HG03025 (cell line): ENCODE results near the gene PSMB2.

ENCODE experiments used
- ATAC-seq: cut with Tn5 transposase; IDR thresholded peaks from one replicate; pipeline ENCODE4 v1.9.1; 2021; ENCODE audit warnings: mild to moderate bottlenecking, moderate library complexity; ENCODE audit not compliant: unreplicated experiment, low FRiP score

Gene PSMB2

DNA sequence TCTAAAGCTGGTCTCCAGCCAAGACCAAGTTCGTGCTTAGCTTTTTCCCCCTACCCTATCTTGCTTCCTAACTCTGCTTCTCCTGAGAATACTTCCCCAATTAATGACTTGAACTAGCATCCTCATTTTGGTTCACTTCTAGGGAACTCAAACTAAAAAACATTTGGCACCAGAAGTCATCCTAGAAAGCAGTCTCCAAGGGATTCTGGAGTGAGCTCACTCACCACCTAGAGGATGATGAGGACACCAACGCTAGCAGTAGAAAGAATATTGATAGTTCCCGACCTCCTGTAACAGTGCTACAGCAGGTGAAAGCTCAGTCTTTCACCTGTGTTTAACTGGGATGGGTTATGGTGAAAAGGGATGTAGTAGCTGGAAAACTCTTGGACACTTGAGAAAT, 4.7 kb upstream of the PSMB2 start:
- no peak for ATAC-seq

DNA sequence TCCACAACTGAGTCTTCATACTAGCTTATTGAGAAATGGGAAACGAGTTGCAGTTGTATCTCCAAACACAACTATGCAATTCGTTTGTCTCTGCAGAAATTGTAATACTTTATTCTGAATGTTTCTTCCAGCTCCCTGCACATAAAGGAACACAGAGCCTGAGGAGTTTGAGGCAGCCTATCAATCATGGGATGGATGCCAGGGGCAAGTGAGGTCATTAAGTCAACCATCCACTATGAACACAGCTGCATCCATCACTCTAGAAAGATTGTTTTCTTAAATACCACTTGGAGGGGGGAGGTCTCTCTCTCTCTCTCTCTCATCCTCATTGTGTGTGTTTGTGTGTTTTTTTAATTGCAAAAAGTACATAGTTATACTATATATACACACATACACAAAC, 2.9 kb upstream of the PSMB2 start:
- no peak for ATAC-seq

DNA sequence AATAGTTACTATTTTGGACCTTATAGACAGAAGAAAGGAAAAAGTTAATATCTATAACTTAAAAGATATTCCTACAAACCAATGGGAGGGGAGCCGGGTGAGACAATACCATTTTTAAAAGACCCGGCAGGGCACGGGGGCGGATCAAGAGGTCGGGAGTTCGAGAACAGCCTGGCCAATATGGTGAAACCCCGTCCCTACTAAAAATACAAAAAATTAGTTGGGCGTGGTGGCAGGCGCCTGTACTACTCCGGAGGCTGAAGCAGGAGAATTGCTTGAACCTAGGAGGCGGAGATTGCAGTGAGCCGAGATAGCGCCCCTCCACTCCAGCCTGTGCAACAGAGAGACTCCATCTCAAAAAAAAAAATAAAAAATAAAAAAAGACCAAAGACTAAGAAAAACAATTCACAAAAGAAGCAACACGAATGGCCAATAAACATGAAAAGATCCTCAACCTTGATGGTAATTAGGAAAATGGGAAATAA, 1.2 kb upstream of the PSMB2 start:
- ATAC-seq: no peak

DNA sequence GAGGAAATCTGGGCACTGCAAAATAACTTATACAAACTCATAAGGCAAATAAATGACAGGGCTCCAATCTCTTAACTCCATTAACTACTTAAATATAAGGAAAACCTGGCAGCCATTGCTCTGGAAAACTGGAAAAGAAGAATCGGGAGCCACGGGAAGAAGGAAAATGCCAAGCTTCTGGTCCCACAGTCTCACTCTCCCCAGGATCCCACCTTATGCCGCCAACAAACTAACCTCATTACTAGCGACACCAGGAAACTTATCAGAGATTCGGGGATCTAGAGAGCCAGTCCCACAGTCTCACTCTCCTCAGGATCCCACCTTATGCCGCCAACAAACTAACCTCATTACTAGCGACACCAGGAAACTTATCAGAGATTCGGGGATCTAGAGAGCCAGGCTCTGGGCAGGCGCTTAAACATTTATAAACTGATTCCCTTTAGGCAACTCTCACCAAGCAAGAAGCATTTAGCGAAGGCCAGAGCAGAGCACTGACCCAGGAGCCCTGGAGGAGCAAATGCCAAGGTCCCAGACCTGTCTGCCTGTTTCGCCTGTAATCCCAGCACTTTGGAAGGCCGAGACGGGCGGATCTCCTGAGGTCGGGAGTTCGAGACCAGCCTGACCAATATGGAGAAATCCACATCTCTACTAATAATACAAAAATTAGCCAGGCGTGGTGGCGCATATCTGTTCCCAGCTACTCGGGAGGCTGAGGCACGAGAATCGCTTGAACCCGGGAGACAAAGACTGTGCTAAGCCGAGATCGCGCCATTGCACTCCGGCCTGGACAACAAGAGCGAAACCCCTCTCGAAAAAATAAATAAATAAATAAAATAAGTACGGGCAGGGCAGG, 720 bp downstream of the PSMB2 start:
- ATAC-seq: no peak

DNA sequence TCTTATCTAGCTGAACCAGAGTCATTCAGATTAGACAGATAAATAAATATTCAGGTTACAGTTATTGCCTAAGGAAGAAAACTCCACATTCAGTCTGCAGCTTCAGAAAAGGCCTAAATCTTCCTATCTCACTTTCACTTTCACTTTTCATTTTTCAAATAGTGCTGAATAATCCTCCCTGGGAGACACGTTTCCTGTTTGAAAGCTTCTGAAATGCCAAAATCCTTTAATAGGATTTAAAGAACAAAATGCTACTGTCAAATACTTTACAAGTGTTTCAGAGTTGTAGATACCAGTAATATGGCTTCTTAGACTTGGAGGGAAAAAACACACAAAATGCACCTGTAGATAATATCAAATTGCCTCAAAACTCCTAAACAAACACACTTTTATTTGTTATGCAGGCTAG, 3.9 kb downstream of the PSMB2 start:
- ATAC-seq: no peak

- no peak for ATAC-seq
Observed at GRCh38 chr1:35633547-35633946, 7.8 kb downstream of the PSMB2 start.

GRCh38 chr1:35631396-35631795, 9.9 kb downstream of the PSMB2 start:
- no peak for ATAC-seq

- no peak for ATAC-seq
Observed at GRCh38 chr1:35629051-35629450, 12.3 kb downstream of the PSMB2 start.

DNA sequence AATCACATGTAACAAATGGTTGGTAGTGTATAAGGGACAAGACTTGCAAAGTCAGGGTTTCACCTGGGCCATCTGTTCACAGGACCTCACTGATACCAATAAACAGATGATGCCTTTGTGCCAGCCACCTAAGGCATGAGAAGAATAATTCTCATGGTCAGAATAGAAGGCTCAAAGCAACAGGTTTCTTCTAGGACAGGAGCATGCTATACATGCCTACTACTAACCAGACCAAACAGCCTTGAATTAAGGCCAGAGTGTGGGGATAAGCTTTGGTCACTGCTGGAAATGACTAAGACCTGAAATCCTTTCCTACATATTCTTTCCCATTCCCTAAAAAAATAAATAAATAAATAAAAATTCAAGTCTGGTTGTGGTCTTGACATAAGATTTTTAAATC, 17.5 kb downstream of the PSMB2 start:
- ATAC-seq: no peak

GRCh38 chr1:35622510-35623178, 18.7 kb downstream of the PSMB2 start:
- no peak for ATAC-seq

DNA sequence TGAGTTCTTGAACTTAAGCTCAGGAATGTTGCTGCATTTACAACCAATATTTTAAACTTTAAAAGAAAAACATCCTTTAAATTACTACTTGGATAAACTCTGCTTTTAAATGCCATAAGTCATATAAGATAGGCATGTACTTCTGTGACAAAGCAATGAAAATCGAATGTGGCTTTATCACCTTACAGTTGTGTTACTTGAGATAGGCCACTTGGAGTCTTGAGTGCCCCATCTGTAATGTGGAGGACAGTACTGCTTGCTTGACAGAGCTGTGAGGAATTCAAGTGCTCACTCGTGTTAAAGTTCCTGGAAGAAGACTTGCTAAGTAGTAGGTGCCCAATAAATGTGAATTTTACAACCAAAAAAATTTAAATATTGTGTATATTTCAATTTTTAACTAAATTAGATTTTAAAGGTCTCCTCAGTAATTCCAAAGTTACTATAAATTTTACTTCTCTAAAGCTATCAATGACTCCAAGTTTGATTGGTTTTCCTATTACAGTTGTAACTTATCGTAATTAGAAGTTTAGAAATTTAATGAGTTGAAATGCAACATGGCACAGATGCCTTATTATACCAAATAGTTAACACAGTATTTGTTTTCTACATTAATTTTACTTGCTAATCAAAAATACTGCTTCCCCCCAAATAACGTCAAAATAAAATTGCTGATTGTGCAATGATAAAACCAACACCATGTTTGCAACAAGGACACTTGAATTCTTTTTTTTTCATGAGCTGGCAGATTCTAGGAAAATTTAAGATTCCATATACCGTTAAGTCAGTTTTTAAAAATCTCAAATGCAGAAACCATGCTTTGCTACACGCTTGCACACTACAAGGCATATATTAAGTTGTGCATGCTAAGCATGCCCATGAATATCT, 21.8 kb downstream of the PSMB2 start:
- no peak for ATAC-seq

- ATAC-seq: no peak
Observed at GRCh38 chr1:35615440-35615839, 25.9 kb downstream of the PSMB2 start.

GRCh38 chr1:35611655-35612054, 29.7 kb downstream of the PSMB2 start:
- no peak for ATAC-seq

GRCh38 chr1:35605867-35606182, 35.5 kb downstream of the PSMB2 start:
- no peak for ATAC-seq

DNA sequence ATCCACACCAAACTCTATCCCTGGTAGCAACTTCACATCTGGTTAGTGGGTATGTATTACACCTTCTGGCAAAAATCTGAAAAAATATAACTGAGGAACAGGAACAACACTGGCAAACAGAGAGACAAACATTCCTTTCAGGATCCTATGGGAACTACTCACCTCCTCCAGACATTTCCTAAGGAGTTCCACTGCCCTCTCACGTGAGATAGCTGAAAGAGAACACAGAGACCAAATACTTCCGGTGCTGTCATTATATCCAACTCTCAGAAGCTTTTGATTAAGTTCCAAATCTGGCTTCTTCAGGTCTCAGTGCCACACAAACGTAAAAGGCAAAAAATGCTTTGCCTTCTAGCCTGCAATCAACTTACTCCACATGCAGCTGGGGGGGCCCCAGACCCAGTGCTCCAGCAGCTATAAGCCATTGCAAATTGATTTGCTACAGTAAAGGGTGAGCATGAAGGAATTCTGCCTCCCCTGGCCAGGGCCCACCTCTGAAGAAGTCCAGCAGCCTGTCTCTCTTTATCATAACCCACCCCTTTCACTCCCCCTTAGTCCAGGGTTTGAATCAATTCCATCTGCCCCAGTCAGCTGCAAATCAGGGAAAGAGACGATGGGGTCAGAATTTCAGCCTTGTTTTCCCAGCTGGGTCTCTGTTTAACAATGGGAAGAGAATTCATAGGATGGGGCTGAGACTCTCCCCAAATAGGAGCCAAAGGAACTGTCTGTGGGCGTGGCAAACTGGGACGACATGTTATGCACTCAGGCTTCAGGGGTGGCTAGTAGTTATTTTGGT, 36.1 kb downstream of the PSMB2 start:
- ATAC-seq: no peak

- ATAC-seq: no peak
Observed at GRCh38 chr1:35603941-35604340, 37.4 kb downstream of the PSMB2 start.

DNA sequence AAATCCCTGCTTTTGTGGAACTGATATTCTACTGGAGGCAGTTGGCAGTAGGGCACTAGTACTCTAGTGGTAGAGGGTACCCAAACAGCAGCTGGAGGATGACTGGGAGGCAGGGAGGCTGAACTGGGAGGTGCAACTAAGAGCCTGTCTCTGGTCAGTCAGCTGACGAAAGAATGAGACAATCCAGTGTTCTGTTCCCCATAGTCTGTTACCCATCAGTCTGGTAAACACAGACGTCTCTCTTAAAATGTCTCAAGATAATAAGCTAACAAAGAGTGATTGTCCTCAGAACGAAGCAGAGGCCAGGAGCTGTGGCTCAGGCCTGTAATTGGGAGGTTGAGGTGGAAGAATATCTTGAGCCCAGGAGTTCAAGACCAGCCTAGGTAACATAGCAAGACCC, 37.9 kb downstream of the PSMB2 start:
- ATAC-seq: no peak

- ATAC-seq: no peak
Observed at GRCh38 chr1:35600593-35600992, 40.7 kb downstream of the PSMB2 start.

DNA sequence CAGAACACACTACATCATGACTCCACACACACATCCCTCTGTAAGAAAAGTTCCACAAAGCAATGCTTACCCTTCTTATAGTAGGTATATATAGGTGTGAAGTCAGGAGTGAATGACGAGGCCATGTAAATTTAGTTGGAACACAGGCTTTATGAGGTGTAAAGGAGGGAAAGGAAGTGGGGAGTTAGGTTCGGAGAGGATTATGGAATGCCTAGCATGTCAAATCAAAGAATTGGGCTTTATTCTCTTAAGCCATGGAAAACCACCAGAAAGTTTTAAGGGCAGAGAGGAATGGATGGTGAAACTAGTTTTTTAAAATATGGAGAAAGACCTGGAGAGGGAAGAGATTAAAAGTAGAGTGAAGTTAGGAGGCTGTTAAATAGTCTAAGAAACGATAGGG, 41.9 kb downstream of the PSMB2 start:
- ATAC-seq: no peak

DNA sequence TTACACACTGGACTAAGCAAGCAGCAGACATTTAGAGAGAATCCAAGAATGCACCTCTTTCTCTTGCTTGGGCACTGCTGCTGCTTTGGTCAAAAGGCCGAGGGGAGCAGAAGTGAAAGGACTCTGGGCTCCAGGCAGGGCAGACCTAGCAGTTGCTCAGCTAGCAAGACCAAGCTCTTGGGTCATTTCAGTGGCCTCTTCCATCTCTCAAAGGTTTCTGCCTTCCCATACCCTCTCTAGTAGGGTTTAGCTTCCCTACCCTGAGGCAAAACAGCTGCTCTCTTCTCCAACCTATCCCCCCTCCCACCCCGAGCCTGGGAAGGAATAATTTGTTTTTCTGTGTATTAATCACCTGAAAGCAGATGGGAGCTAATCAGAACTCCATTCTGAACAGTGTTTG, 42.4 kb downstream of the PSMB2 start:
- ATAC-seq: no peak
